GM19238 (cell line): Measurements from ENCODE around the gene ARPC1A.
"Not testable (repeated sequence)": the region's sequence is repeated elsewhere in the genome, so short reads cannot be mapped to it uniquely, and the experiment has no call there.

Experiments used
- DNase-seq: peaks from one replicate; pipeline ENCODE4 v3.0.0; 2011; ENCODE audit warnings: low spot score; ENCODE audit not compliant: insufficient read length

ARPC1A gene

DNA sequence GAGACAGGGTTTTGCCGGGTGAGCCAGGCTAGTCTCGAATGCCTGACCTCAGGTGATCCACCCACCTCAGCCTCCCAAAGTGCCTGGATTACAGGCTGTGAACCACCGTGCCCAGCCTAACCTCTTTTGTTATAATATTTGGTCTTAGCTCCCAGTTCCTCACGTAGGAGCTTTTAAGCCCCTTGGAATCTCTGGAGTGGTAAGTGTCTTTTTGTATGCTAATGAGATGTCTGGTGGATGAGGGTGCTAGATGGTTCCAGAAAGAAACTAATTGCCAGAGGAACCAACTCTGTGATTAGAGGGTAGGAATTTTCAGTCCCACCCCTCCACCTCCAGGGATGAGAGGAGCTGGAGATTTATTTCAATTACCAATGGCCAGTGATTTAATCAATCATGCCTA is 5.3 kb upstream of the ARPC1A start:
- no peak for DNase-seq

DNA sequence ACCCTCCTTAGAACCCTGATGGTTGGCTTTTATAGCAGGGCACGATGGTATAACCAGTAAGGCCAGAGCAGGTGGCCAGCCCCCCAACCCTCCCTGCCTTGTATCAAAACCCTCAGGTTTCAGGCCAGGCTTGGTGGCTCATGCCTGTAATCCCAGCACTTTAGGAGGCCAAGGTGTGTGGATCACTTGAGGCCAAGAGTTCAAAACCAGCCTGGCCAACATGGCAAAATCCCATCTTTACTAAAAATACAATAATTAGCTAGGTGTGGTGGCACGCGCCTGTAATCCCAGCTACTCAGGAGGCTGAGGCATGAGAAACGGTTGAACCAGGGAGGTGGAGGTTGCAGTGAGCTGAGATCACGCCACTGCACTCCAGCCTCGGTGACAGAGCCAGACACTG is 3.0 kb upstream of the ARPC1A start:
- DNase-seq = not testable (repeated sequence)

DNA sequence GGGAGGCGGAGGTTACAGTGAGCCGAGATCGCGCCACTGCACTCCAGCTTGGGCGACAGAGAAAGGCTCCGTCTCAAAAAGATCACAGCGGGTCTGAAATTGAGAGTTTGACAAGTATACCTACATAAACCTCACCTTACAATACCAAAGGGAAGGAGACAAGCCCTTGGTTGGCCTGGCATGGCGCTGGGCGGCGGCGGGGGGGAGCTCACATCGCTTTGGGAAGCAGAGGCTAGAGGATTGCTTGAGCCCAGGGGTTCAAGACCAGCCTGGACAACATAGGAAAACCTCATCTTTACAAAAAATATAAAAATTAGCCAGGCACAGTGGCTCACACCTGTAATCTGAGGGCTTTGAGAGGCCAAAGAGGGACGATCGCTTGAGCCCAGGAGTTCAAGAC is 1.1 kb upstream of the ARPC1A start:
- no peak for DNase-seq

DNA sequence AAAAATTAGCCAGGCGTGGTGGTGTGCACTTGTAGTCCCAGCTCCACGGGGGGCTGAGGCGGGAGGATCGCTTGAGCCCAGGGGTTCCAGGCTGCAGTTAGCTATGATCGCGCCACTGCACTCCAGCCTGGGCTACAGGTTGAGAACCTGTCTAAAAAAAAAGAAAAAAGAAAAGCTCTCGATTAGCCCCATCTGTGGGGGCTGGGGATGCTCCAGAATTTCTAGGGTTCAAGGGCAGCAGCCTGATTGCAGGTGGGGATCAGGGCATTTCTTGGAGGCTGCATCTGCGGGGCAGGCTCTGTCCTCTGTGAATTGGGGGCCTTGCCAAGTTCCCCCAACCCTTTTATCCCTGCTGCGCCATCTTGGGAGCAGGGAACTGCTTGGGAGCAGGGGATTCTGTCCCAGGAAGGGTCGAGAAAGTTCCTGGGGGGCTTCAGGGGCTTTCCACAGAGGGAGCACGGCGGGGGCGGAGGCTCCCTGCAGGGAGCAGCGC is 651 bp upstream of the ARPC1A start:
- no peak for DNase-seq

DNA sequence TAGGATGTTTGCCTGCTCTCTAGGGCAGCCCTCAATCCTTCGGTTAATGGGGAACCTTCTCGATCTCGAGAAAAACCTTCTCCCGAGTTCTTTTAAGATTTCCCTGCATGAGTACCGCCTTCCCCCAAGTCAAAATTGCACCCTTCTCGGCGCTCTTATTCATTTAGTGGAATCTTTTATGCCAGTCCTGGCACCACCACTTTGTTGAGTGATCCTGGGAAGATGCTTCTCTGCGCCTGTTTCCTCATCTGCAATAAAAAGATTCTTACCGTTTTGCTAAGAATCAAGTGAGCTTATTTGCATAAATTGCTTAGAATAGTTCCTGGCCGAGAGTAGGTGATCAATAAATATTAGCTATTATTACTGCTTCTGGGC is 697 bp downstream of the ARPC1A start:
- no peak for DNase-seq

DNA sequence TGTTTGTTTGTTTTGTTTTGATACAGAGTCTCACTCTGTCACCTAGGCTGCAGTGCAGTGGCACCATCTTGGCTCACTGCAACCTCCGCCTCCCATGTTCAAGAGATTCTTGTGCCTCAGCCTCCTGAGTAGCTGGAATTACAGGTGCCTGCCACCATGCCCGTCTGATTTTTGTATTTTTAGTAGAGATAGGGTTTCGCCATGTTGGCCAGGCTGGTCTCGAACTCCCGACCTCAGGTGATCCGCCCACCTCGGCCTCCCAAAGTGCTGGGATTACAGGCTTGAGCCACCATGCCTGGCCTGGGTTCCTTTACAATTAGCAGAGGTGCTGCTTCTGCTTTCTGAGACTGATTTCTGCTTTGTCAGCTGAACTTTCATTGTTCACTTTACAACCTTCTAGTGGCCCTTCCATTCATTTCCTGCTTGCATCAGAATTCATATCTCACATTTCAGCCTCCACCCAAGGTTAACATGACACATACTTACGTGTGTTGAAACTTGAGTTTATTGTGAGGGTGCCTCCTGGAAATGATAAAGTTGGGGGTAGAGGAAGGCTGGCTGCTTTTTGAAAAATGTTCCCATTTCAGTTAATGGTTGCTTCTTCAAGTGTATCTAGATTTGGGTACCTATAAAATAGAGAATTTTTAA is 4.7 kb downstream of the ARPC1A start:
- not testable (repeated sequence) for DNase-seq

DNA sequence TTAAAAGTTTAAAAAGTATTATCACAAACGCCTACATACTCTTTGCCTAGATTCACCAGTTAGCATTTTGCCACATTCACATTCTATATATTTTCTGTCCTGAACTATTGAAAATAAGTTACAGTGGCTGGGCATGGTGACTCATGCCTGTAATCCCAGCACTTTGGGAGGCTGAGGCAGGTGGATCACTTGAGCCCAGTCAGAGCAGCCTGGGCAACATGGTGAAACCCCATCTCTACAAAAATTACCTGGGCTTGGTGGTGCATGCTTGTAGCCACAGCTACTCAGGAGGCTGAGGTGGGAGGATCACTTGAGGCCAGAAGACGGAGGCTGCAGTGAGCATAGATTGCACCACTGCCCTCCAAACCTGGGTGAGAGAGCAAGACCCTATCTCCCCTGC is 5.3 kb downstream of the ARPC1A start:
- DNase-seq = no peak

DNA sequence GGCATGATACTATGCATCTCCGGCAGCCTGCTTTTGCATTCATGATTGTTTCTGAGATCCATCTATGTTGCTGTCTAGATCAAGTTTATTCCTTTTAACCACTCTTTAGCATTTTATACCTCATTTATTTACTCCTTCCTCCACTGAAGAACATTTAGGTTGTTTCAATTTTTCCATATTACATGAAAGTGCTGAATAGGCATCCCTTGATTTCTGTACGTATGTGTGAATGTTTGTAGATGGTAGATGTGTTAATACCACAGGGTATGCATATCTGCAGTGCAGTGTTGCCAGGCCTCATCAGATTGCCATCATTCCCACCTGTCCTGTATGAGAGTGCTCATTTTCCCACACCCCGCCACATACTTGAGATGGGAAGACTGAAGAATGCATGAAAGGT is 13.9 kb downstream of the ARPC1A start:
- no peak for DNase-seq

DNA sequence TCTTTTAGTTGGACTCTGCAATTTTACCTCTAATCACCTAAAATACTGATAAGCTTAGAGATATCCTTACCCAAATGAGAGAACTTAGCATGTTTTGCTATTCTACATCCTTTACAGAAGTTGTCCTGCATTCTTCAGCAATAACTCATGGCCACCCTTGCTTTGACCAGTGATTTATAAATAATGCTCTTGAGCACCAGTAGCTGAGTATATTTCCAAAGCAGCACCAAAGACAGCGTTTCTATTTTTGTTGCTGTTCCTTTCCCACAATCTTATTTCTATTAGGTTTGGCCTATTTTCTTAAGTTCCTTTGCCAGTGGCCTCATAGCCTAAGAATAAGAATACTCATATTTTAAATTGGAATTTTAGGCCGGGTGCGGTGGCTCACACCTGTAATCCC is 15.0 kb downstream of the ARPC1A start:
- DNase-seq = no peak

DNA sequence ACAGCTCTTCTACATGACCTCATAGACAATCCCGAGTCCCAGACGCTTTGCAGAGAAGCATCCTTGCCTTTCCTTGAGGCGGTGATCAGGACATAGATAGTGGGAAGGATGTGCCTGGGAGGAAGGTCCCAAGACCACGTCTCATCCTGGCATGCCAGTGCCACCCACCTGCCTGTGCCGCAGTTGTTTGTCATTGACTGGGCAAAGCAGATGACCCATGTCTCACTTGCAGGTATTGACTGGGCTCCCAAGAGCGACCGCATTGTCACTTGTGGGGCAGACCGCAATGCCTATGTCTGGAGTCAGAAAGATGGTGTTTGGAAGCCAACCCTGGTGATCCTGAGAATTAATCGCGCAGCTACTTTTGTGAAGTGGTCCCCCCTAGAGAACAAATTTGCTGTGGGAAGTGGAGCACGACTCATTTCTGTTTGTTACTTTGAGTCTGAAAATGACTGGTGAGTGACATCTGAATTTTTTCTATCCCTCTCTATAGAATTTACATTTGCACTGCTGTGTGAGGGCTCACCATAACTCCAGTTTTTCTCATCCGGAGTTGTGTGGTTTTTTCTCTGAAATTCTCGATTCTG is 18.5 kb downstream of the ARPC1A start:
- no peak for DNase-seq

DNA sequence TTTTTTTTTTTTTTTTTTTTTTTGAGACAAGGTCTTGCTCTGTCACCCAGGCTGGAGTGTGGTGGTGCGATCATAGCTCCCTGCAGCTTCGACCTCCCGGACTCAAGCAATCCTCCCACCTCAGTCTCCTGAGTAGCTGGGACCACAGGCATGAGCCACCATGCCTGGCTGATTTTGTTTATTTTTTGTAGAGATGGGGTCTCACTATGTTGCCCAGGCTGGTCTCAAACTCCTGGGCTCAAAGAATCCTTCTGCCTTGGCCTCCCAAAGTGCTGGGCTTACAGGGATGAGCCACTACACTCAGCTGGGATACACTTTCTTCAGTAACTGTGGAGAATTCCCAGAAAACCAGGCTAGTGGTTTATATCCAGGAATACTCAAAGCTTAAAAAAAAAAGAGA is 24.9 kb downstream of the ARPC1A start:
- not testable (repeated sequence) for DNase-seq

DNA sequence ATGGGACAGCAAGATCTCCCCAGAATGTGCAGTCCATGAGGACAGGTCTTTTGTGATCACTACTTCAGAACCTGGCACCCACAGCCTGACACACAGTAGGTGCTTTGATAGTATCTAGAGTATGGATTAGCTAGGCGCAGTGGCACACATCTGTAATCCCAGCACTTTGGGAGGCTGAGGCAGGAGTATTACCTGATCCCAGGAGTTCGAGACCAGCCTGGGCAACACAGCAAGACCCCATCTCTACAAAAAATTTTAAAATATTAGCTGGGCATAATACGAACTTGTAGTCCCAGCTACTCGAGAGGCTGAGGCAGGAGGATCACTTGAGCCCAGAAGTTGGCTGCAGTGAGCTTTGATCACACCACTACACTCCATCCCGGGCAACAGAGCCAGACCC is 26.5 kb downstream of the ARPC1A start:
- no peak for DNase-seq

DNA sequence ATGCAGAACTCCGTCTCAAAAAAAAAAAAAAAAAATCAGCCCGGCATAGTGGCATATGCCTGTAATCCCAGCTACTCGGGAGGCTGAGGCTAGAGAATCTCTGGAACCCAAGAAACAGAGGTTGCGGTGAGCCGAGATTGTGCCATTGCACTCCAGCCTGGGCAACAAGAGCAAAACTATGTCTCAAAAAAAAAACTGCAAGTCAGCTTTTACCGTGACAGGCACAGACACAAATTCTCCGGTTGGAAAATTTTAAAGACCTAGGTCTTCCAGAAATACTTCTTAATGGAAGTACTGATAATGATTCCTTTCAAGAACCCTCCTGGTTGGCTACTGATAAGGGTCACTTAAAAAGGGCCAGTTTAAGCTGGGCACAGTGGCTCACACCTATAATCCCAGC is 29.4 kb downstream of the ARPC1A start:
- no peak for DNase-seq

DNA sequence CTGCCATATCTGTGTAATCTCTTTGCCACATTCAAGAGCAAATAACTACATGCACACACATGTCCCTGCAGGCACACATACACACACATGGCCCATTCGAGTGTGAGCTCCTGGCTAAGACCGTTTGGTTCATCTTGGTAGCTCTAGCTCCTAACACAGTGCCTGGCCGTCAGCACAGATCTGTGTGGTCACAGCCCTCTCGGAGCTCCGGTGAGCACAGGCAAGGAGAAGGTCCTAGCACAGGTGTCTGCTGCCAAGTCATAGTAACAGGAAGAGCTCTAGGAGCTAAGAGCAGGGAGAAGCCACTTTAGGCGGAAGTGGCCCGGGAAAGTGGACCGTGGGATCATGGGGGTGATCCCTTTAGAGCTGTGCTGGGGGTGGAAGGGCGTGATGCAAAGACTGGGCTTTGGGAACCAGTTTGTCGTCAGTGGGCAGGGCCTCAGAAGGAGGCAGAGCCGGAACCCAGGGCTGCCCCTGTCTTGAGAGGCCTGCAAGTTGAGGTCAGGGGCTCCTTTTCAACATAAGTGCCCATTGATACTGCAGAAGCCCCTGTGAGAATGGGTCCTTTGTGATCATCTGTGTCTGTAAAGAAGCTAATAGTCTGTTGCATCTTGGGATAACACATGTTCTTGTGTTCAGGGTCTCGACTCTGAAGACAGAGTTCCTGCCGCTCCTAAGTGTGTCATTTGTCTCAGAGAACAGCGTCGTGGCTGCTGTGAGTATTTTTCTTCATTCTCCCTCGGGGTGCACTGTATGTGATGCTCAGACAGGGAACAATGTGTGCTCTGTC is 32.2 kb downstream of the ARPC1A start:
- no peak for DNase-seq

DNA sequence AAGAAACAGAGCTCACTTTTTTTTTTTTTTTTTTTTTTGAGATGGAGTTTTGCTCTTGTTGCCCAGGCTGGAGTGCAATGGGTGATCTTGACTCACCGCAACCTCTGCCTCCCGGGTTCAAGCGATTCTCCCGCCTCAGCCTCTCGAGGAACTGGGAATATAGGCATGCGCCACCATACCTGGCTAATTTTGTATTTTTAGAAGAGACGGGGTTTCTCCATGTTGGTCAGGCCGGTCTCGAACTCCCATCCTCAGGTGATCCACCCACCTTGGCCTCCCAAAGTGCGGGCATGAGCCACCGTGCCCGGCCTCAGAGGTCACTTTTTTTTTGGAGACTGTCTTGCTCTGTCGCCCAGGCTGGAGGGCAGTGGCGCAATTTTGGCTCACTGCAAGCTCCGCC is 32.8 kb downstream of the ARPC1A start:
- DNase-seq = not testable (repeated sequence)

DNA sequence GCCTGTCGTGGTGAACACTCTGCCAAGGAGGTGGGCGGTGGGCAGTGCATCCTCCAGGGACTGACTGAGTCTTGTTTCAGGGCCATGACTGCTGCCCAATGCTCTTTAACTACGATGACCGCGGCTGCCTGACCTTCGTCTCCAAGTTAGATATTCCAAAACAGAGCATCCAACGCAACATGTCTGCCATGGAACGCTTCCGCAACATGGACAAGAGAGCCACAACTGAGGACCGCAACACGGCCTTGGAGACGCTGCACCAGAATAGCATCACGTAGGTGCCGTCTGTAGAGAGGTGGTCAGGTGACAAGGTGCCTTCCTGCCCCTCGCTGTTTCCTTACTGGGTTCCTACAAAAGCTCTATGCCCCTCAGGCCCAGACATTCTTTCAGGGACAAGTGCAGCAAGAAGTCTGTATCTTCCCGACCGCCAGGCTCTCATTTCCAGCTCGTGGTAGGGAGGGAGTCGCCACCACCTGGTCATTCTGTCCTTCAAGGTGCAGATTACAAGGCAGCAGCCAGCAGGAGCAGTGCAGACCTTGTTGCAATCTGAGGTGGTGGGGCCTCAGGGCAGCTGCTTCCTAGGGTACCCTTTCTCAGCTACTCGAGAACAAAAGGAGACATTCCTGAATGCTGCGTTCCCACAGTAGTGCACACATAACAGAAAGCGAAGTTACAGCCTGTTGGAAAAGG is 33.9 kb downstream of the ARPC1A start:
- DNase-seq = no peak

DNA sequence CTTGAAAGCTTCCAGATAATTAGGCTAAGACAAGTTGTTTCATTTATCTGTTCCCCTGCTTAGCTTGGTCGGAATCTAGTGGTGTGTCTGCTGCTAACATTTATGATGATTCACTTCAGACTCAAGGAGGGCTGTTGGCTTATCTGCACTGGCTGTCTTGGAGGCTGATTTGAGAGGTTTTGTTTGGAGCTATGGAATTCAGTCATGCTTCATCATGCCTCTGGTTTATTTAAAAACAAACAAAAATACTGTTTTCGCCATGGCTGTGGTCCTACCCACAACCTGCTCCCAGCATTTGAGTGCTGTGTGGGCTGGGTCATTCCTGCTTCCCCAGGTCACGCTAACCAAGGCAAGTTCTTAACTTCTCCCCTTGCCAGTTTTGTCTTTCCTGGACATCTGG is 37.1 kb downstream of the ARPC1A start:
- DNase-seq = no peak

DNA sequence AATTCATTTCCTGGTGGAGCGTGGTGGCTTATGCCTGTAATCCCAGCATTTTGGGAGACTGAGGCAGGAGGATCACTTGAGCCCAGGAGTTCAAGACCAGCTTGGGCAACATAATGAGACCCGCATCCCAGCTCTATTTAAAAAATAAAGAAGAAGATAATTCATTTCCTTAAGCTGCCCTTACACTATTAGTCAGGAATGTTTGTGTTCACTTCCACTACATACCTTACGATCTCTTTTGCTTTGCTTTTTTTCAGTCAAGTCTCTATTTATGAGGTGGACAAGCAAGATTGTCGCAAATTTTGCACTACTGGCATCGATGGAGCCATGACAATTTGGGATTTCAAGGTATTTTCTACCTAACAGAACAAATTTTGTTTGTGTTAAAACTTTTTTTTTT is 37.6 kb downstream of the ARPC1A start:
- DNase-seq = no peak

DNA sequence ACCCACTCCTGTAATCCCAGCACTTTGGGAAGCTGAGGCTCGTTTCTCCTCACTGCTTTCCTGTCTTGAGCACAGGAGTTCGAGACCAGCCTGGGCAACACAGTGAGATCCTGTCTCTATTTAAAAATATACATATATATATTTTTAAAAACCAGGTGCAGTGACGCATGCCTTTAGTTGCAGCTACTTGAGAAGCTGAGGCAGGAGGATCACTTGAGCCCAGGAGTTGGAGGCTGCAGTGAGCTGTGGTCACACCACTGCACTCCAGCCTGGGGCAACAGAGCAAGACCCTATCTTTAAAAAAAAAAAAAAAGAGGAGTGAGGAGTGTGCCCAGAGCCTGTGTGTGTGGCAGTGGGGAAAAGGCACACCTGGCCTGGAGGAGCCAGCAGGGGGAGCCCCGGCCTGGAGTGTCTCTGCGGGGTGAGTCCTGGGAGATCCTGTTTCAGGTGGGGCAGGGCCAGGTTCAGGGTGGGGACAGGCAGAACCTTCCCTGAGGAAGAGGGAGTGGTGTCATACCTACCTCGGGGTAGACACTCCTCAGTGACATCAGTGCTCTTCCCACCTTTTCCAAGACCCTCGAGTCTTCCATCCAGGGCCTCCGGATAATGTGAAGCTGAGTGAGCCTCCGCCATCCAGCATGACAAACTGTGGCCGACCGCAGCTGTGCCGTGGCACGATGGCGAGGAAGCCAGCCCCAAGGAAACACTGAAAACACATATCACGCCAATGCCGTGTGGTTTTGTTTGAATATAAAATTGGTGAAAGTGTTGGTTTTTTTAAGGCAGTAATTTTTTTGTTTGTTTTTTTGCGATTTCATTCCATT is 39.8 kb downstream of the ARPC1A start:
- peak; percentile 62 for DNase-seq

DNA sequence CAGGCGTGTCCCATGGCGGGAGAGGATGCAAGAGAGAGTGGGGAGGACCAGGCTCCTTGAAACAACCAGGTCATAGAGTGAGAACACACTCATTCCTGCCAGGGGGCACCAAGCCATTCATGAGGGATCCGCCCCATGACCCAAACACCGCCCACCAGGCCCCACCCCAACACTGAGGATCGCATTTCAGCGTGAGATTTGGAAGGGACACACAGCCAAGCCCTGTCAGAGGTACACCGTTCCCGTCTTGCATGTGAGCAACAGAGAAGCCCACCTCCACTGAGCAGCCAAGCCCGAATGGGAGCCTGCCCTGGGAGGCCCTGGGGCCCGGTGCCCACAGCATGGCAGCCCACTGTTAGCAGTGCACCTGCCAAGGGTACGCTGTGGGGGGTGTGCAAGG is 40.9 kb downstream of the ARPC1A start:
- no peak for DNase-seq

DNA sequence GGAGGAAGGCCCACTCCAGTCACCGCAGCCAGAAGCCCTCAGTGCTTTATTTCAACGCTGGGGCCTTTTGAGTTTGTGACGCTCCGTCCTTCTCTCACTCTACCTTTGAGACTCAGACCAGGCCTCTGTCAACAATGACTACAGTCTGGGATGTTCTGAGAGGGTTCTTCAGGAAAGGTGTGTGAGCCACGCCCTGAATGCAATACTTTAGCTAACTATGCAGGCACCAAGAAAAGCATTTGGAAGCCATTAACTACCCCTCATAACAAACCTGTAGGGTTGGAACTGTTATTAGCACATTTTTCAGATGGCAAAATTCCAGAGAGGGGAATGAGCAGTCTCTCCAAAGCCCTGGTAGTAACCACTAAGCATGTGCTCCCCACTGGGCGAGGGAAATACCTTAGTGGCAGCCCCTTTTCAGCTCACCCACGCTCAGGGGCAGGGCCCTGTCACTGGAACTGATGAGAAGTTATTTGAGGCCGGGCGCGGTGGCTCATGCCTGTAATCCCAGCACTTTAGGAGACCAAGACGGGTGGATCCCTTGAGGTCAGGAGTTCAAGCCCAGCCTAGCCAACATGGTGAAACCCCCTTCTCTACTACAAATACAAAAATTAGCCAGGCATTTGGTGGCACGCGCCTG is 43.2 kb downstream of the ARPC1A start:
- no peak for DNase-seq
